ENCODE data around the gene EGFLAM. TPM values are rescaled to one million over a fixed set of nuclear protein-coding genes. Genes with fewer than 3 reads are reported as not detected.

The EGFLAM gene
- total RNA-seq, 4 donors from 2014 or later, result 6.6 to 13.6 (median 9.8) TPM

DNA sequence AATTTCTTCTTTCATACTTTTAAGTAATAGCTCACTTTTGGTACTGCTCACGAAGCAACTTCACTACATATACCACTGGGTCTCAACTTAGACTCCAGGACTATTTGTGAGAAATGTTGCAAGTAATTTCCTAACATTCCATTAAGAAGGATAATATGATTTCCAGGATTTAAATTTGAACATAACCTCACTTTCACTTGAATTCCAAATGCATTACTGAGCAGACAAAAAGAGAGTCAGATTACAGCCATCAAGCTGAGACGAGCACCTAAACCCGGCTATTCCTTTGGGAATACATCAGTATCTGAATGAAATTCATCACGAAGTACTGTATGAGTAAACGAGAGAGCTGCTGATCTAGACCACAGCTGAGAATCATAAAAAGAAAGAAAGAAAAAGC, 250.8 kb downstream of the EGFLAM start:
- no peaks in the 10 kb centered on the region for H3K27me3 ChIP-seq
- no peak overlapping the region for H3K4me3 ChIP-seq
- 71% methylated on average over 5 of the region's 5 CpGs for whole genome bisulfite sequencing
- H3K27ac ChIP-seq (replicated peaks in 1 of 4), result no peak overlapping the region
- H3K4me1 ChIP-seq, result no peaks in the 10 kb centered on the region
- H3K9me3 ChIP-seq, result no peaks in the 10 kb centered on the region
- no peak for TF ChIP-seq EP300 (IDR thresholded peaks at IDR 0.05)
- TF ChIP-seq POLR2A (IDR thresholded peaks at IDR 0.05; ENCODE audit: low read depth), result no peak
- TF ChIP-seq POLR2AphosphoS5 (IDR thresholded peaks at IDR 0.05), result no peak
- TF ChIP-seq, protein P1, sequence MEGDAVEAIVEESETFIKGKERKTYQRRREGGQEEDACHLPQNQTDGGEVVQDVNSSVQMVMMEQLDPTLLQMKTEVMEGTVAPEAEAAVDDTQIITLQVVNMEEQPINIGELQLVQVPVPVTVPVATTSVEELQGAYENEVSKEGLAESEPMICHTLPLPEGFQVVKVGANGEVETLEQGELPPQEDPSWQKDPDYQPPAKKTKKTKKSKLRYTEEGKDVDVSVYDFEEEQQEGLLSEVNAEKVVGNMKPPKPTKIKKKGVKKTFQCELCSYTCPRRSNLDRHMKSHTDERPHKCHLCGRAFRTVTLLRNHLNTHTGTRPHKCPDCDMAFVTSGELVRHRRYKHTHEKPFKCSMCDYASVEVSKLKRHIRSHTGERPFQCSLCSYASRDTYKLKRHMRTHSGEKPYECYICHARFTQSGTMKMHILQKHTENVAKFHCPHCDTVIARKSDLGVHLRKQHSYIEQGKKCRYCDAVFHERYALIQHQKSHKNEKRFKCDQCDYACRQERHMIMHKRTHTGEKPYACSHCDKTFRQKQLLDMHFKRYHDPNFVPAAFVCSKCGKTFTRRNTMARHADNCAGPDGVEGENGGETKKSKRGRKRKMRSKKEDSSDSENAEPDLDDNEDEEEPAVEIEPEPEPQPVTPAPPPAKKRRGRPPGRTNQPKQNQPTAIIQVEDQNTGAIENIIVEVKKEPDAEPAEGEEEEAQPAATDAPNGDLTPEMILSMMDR (IDR thresholded peaks at IDR 0.05), result no peak
- DNase-seq (ENCODE audit: extremely low spot score), result no peak
- H3K36me3 ChIP-seq, result peaks cover 4 to 56% (median 36%) of the 10 kb centered on the region in 4 donors
- intact Hi-C loops (cut with DNase I), result no loop called here

Small RNA genes lying within 50 kb of the gene (small RNA-seq; reads per million reads assigned to genes)
- gene AC091839.1, result 0 reads per million in 3 donors

All from esophagus muscularis mucosa (tissue), 4 donors.